Prostate gland (tissue), 1 donor: ENCODE measurements around the gene CEP128.

ENCODE experiments used
- POLR2A ChIP-seq: fragments of 450-650 bp; IDR thresholded peaks from one replicate; pipeline ENCODE4 v1.6.1; 2016; ENCODE audit warnings: antibody characterized with exemption, mild to moderate bottlenecking
- POLR2AphosphoS5 ChIP-seq: sonication (generic); formaldehyde crosslinking; IDR thresholded peaks from one replicate; pipeline ENCODE4 v1.6.1; 2017; ENCODE audit warnings: antibody characterized with exemption

DNA sequence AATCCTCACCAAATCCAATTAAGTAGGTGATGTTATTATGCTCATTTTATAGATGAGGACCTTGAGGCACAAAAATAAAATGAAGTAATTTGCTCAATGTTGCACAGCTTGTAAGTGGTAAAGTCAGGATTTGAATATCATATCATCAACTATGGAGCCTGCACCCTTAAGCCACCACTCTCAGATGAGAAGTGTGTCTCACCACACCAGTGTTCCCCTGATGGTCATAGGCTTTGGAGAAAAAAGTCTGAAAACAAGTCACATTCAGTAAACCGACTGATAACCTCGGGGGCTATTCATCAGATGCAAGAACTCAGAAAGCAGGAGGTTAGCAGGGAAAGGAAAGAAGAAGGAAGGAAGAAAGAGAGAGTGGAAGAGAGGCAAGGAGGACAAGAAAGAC lies 16.7 kb upstream of the CEP128 start:
- TF ChIP-seq POLR2AphosphoS5 = no peak
- no peak for TF ChIP-seq POLR2A
